OCI-LY1 (cell line): ENCODE measurements around the gene TMEM40.

Experiments
- H2AFZ ChIP-seq: fragments of 200-600 bp; sonication (generic), shearing (Covaris generic); 2 replicates; pipeline ENCODE4 v1.6.0; 2014; ENCODE audit warnings: antibody characterized with exemption, mild to moderate bottlenecking, low read length
- H3F3A ChIP-seq: fragments of 200-600 bp; sonication (generic), shearing (Covaris generic); 2 replicates; pipeline ENCODE4 v1.6.0; 2014; ENCODE audit warnings: mild to moderate bottlenecking, antibody characterized with exemption, low read length, moderate library complexity; ENCODE audit not compliant: insufficient read depth
- H3K27ac ChIP-seq: fragments of 200-600 bp; sonication (generic); 2 replicates; pipeline ENCODE4 v1.5.1; 2014; ENCODE audit warnings: low read length, mixed run types, mild to moderate bottlenecking, low read depth; ENCODE audit not compliant: poor library complexity, severe bottlenecking
- H3K27me3 ChIP-seq: fragments of 200-600 bp; sonication (generic); 2 replicates; pipeline ENCODE4 v1.6.0; 2014; ENCODE audit warnings: antibody characterized with exemption, mild to moderate bottlenecking, low read length, moderate library complexity; ENCODE audit not compliant: insufficient read depth
- H3K36me3 ChIP-seq: fragments of 200-600 bp; sonication (generic); 2 replicates; pipeline ENCODE4 v1.6.1; 2014; ENCODE audit warnings: mild to moderate bottlenecking, antibody characterized with exemption, low read length, moderate library complexity, mixed read lengths; ENCODE audit not compliant: insufficient read depth
- H3K4me1 ChIP-seq: fragments of 200-600 bp; sonication (generic); 2 replicates; pipeline ENCODE4 v1.5.1; 2014; ENCODE audit warnings: mild to moderate bottlenecking, low read length, moderate library complexity; ENCODE audit not compliant: insufficient read depth, severe bottlenecking
- H3K4me2 ChIP-seq: fragments of 200-600 bp; sonication (generic), shearing (Covaris generic); 2 replicates; pipeline ENCODE4 v1.6.1; 2014; ENCODE audit warnings: low read length
- H3K4me3 ChIP-seq: fragments of 200-600 bp; sonication (generic); 2 replicates; pipeline ENCODE4 v1.5.1; 2014; ENCODE audit warnings: low read length, low read depth, mild to moderate bottlenecking, mixed read lengths; ENCODE audit not compliant: poor library complexity, severe bottlenecking
- H3K79me2 ChIP-seq: fragments of 200-600 bp; shearing (Covaris generic); 2 replicates; pipeline ENCODE4 v1.6.1; 2016; ENCODE audit warnings: mixed run types, low read length, mixed read lengths; ENCODE audit not compliant: insufficient read depth
- H3K9ac ChIP-seq: fragments of 200-600 bp; sonication (generic), shearing (Covaris generic); 2 replicates; pipeline ENCODE4 v1.6.1; 2014; ENCODE audit warnings: mild to moderate bottlenecking, low read length, mixed read lengths
- H3K9me2 ChIP-seq: fragments of 200-600 bp; sonication (generic), shearing (Covaris generic); 2 replicates; pipeline ENCODE4 v1.6.1; 2014; ENCODE audit warnings: low read depth, mild to moderate bottlenecking, low read length, mixed read lengths
- H3K9me3 ChIP-seq: fragments of 200-600 bp; shearing (Covaris generic); 2 replicates; pipeline ENCODE4 v1.6.1; 2014; ENCODE audit warnings: low read length, mixed read lengths
- H4K20me1 ChIP-seq: fragments of 200-600 bp; sonication (generic), shearing (Covaris generic); 2 replicates; pipeline ENCODE4 v1.6.0; 2016; ENCODE audit warnings: mild to moderate bottlenecking, low read length; ENCODE audit not compliant: insufficient read depth
- EZH2 ChIP-seq: fragments of 200-600 bp; sonication (generic), shearing (Covaris generic); IDR thresholded peaks from 2 replicates; pipeline ENCODE4 v1.8.0; 2017; ENCODE audit warnings: borderline replicate concordance, mixed run types, mild to moderate bottlenecking, antibody characterized with exemption, low read length, moderate library complexity, mixed read lengths
- TF ChIP-seq, protein P1 (sequence below): fragments of 200-600 bp; sonication (generic), shearing (Covaris generic); IDR thresholded peaks from 2 replicates; pipeline ENCODE4 v1.5.1; 2017; ENCODE audit warnings: mild to moderate bottlenecking, antibody characterized with exemption, low read length, moderate library complexity, mixed read lengths

TMEM40 gene

DNA sequence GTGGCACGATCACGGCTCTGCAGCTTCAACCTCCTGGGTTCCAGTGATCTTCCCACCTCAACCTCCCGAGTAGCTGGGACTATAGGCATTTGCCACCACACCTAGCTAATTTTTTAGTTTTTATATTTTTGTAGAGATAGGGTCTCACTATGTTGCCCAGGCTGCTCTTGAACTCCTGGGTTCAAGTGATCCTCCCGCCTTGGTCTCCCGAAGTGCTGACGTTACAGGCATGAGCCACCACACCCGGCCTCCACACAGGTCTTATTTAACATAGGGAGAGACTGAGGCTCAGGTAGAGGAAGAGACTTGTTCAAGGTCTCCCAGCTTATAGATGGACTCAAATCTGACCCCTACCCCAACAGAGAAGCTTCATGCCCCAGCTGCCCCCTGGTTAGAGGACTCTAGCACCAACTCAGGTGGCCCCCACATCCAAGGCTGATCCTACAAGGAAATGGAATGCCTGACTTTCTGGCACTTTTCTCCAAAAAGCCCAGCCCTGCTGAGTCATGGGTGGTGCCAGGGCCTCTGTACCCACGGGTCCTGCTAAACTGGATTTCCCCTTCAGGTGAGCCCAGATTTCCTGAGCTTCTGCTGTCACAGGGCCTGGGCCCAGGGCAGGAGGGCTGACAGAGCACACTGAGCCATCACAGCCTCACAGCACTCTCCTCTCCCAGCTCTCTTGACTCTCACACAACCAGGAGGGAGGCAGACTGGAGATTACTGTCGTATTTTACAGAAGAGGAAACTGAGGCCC lies 5.6 kb downstream of the TMEM40 start:
- Histone ChIP-seq H3K4me2 (no peak overlapping the region), H3K27ac (no peak overlapping the region)
- TF ChIP-seq, protein P1, sequence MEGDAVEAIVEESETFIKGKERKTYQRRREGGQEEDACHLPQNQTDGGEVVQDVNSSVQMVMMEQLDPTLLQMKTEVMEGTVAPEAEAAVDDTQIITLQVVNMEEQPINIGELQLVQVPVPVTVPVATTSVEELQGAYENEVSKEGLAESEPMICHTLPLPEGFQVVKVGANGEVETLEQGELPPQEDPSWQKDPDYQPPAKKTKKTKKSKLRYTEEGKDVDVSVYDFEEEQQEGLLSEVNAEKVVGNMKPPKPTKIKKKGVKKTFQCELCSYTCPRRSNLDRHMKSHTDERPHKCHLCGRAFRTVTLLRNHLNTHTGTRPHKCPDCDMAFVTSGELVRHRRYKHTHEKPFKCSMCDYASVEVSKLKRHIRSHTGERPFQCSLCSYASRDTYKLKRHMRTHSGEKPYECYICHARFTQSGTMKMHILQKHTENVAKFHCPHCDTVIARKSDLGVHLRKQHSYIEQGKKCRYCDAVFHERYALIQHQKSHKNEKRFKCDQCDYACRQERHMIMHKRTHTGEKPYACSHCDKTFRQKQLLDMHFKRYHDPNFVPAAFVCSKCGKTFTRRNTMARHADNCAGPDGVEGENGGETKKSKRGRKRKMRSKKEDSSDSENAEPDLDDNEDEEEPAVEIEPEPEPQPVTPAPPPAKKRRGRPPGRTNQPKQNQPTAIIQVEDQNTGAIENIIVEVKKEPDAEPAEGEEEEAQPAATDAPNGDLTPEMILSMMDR: no peak
- no peak for TF ChIP-seq EZH2

GRCh38 chr3:12752809-12753208 lies 6.2 kb downstream of the TMEM40 start:
- Histone ChIP-seq H3K79me2 (no peaks in the 10 kb centered on the region), H3K9me3 (no peaks in the 10 kb centered on the region), H3K9ac (no peak overlapping the region), H3K4me2 (no peak overlapping the region), H2AFZ (no peak overlapping the region), H3F3A (no peaks in the 10 kb centered on the region), H3K9me2 (no peaks in the 10 kb centered on the region), H3K4me3 (no peak overlapping the region), H3K27ac (no peak overlapping the region), H4K20me1 (no peaks in the 10 kb centered on the region), H3K27me3 (peaks cover 9% of the 10 kb centered on the region; the same call in 1 of the 2 replicates), H3K4me1 (peaks cover 10% of the 10 kb centered on the region), H3K36me3 (no peaks in the 10 kb centered on the region)
- TF ChIP-seq EZH2: no peak
- TF ChIP-seq, protein P1: no peak

More for the DNA sequence above, 5.6 kb downstream of the TMEM40 start:
- H3K36me3 ChIP-seq: no peaks in the 10 kb centered on the region
- no peaks in the 10 kb centered on the region for H3K9me2 ChIP-seq
- no peak overlapping the region for H3K4me3 ChIP-seq
- H3K27me3 ChIP-seq: peaks cover 9% of the 10 kb centered on the region; the same call in 1 of the 2 replicates
- H3K79me2 ChIP-seq: no peaks in the 10 kb centered on the region
- H3K9ac ChIP-seq: no peak overlapping the region
- H2AFZ ChIP-seq: no peak overlapping the region
- no peaks in the 10 kb centered on the region for H3K9me3 ChIP-seq
- H4K20me1 ChIP-seq: no peaks in the 10 kb centered on the region
- no peaks in the 10 kb centered on the region for H3F3A ChIP-seq
- peaks cover 10% of the 10 kb centered on the region for H3K4me1 ChIP-seq

GRCh38 chr3:12752102-12752501 lies 7.0 kb downstream of the TMEM40 start:
- Histone ChIP-seq H3K27ac (no peak overlapping the region), H3K36me3 (no peaks in the 10 kb centered on the region), H3K4me3 (no peak overlapping the region), H4K20me1 (no peaks in the 10 kb centered on the region), H2AFZ (no peak overlapping the region), H3K9ac (no peak overlapping the region), H3K9me3 (no peaks in the 10 kb centered on the region), H3K4me2 (no peak overlapping the region), H3K79me2 (no peaks in the 10 kb centered on the region), H3K27me3 (peaks cover 9% of the 10 kb centered on the region; the same call in 1 of the 2 replicates), H3K4me1 (peaks cover 10% of the 10 kb centered on the region), H3K9me2 (no peaks in the 10 kb centered on the region), H3F3A (no peaks in the 10 kb centered on the region)
- no peak for TF ChIP-seq EZH2
- TF ChIP-seq, protein P1: no peak
